GM23338 (cell line): ENCODE measurements around the gene DDAH2. TPM values are rescaled to one million over a fixed set of nuclear protein-coding genes. Genes with fewer than 3 reads are reported as not detected.

Experiments
- ATAC-seq: fragments of 200-7000 bp; cut with Tn5 transposase; 3 replicates; pipeline ENCODE4 v1.9.1; 2020
- DNase-seq: peaks from one replicate; pipeline ENCODE4 v3.0.0-alpha.2; 2015; ENCODE audit warnings: low spot score
- H2AFZ ChIP-seq: fragments of 200-600 bp; sonication (generic); 2 replicates; pipeline ENCODE4 v1.8.0; 2016; ENCODE audit warnings: antibody characterized with exemption, mild to moderate bottlenecking, moderate library complexity
- H3F3A ChIP-seq: fragments of 200-600 bp; sonication (generic); replicated peaks from 2 replicates; pipeline ENCODE4 v1.8.0; 2017; ENCODE audit warnings: antibody characterized with exemption, mixed run types, low read depth
- H3K27ac ChIP-seq: fragments of 200-600 bp; sonication (generic); 2 replicates; pipeline ENCODE4 v1.6.1; 2016; ENCODE audit warnings: low read depth
- H3K27me3 ChIP-seq: fragments of 200-600 bp; sonication (generic); 2 replicates; pipeline ENCODE4 v1.8.0; 2016; ENCODE audit warnings: mild to moderate bottlenecking, mixed run types, moderate library complexity; ENCODE audit not compliant: insufficient read depth
- H3K36me3 ChIP-seq: fragments of 200-600 bp; sonication (generic); 2 replicates; pipeline ENCODE4 v1.8.0; 2016; ENCODE audit warnings: mild to moderate bottlenecking; ENCODE audit not compliant: insufficient read depth
- H3K4me1 ChIP-seq: fragments of 200-600 bp; sonication (generic); 2 replicates; pipeline ENCODE4 v1.8.0; 2016; ENCODE audit warnings: mild to moderate bottlenecking, moderate library complexity; ENCODE audit not compliant: insufficient read depth
- H3K4me2 ChIP-seq: fragments of 200-600 bp; sonication (generic); 2 replicates; pipeline ENCODE4 v1.7.1; 2017; ENCODE audit warnings: mixed run types
- H3K4me3 ChIP-seq: fragments of 200-600 bp; sonication (generic); 2 replicates; pipeline ENCODE4 v1.6.1; 2016; ENCODE audit warnings: mixed run types
- H3K79me2 ChIP-seq: fragments of 200-600 bp; sonication (generic); replicated peaks from 2 replicates; pipeline ENCODE4 v1.8.0; 2017; ENCODE audit warnings: mild to moderate bottlenecking; ENCODE audit not compliant: insufficient read depth
- H3K9me2 ChIP-seq: fragments of 200-600 bp; sonication (generic); 2 replicates; pipeline ENCODE4 v1.8.0; 2017; ENCODE audit not compliant: insufficient read depth
- H4K20me1 ChIP-seq: fragments of 200-600 bp; sonication (generic); replicated peaks from 2 replicates; pipeline ENCODE4 v1.8.0; 2017; ENCODE audit warnings: mild to moderate bottlenecking; ENCODE audit not compliant: insufficient read depth
- H3K27ac Mint-ChIP-seq: 2 replicates; pipeline ENCODE4 v1.8.0; 2020; ENCODE audit warnings: inconsistent platforms, mild to moderate bottlenecking, moderate library complexity, mixed read lengths
- H3K27me3 Mint-ChIP-seq: 3 replicates; pipeline ENCODE4 v1.8.0; 2022; ENCODE audit warnings: low read depth, mild to moderate bottlenecking, moderate library complexity, mixed read lengths, inconsistent platforms; ENCODE audit not compliant: insufficient read depth, poor library complexity
- H3K36me3 Mint-ChIP-seq: 3 replicates; pipeline ENCODE4 v1.8.0; 2021; ENCODE audit warnings: low read depth, mild to moderate bottlenecking, inconsistent platforms, moderate library complexity, mixed read lengths
- H3K4me1 Mint-ChIP-seq: 3 replicates; pipeline ENCODE4 v1.8.0; 2020; ENCODE audit warnings: mild to moderate bottlenecking, inconsistent platforms, mixed read lengths
- H3K4me3 Mint-ChIP-seq: 3 replicates; pipeline ENCODE4 v1.8.0; 2021; ENCODE audit warnings: moderate library complexity, mild to moderate bottlenecking, inconsistent platforms, mixed read lengths
- H3K9me3 Mint-ChIP-seq: 3 replicates; pipeline ENCODE4 v1.8.0; 2020; ENCODE audit warnings: moderate library complexity, mild to moderate bottlenecking, inconsistent platforms, mixed read lengths
- CREB1 ChIP-seq: fragments of 250-450 bp; sonication (Bioruptor Pico); IDR thresholded peaks from 2 replicates; pipeline ENCODE4 v1.5.0; 2020; ENCODE audit warnings: low read depth, mild to moderate bottlenecking, moderate library complexity
- EZH2phosphoT487 ChIP-seq: fragments of 200-600 bp; sonication (generic); IDR thresholded peaks from one replicate; pipeline ENCODE4 v1.8.1; 2018; ENCODE audit warnings: antibody characterized with exemption; ENCODE audit not compliant: unreplicated experiment
- JUNB ChIP-seq: IDR thresholded peaks from one replicate; pipeline ENCODE4 v1.6.1; 2016; ENCODE audit warnings: antibody characterized with exemption; ENCODE audit not compliant: unreplicated experiment
- NANOG ChIP-seq: IDR thresholded peaks from 2 replicates; pipeline ENCODE4 v1.6.1; 2016; ENCODE audit warnings: antibody characterized with exemption, borderline replicate concordance
- POLR2AphosphoS5 ChIP-seq: IDR thresholded peaks from 2 replicates; pipeline ENCODE4 v1.6.1; 2016; ENCODE audit warnings: antibody characterized with exemption, low read depth
- STAT1 ChIP-seq: IDR thresholded peaks from one replicate; pipeline ENCODE4 v1.6.1; 2016; ENCODE audit warnings: antibody characterized with exemption; ENCODE audit not compliant: unreplicated experiment
- ZNF114 ChIP-seq: fragments of 250-450 bp; sonication (Bioruptor Pico); IDR thresholded peaks from 2 replicates; pipeline ENCODE4 v1.5.0; 2020; ENCODE audit warnings: mild to moderate bottlenecking, moderate library complexity
- ZNF331 ChIP-seq: fragments of 250-450 bp; sonication (Bioruptor Pico); IDR thresholded peaks from 2 replicates; pipeline ENCODE4 v1.5.0; 2020; ENCODE audit warnings: low read depth, mild to moderate bottlenecking, moderate library complexity
- polyA plus RNA-seq: library from polyadenylated mRNA; unstranded; fragments of >200 nt; fragmentation: Nextera tagmentation; extraction: Ambion mirVana; gene quantifications from 2 replicates; pipeline ENCODE4 v1.2.1, GENCODE V29; 2016
- total RNA-seq: library from RNA; depleted of rRNA; stranded (reverse); fragments of >200 nt; shearing (Covaris generic); gene quantifications from 2 replicates; pipeline ENCODE4 v1.2.3, GENCODE V29; 2014
- TF ChIP-seq, protein P1 (sequence below), 2 experiments: fragments of 200-600 bp in 1 of 2; sonication (generic) in 1 of 2; conservative IDR thresholded peaks; 2 replicates each; pipeline versions ENCODE4 v1.5.1 to v1.6.1; 2016 to 2017; ENCODE audit warnings: antibody characterized with exemption in 2 of 2, low read depth in 2 of 2, mild to moderate bottlenecking in 2 of 2, moderate library complexity in 1 of 2
- TF ChIP-seq, protein P2 (sequence below): IDR thresholded peaks from 2 replicates; pipeline ENCODE4 v1.6.1; 2016; ENCODE audit warnings: antibody characterized with exemption
- TF ChIP-seq, protein P3 (sequence below): fragments of 250-450 bp; sonication (Bioruptor Pico); IDR thresholded peaks from 2 replicates; pipeline ENCODE4 v1.5.0; 2020; ENCODE audit warnings: mild to moderate bottlenecking, moderate library complexity
- TF ChIP-seq, protein P4 (sequence below): IDR thresholded peaks from one replicate; pipeline ENCODE4 v1.6.1; 2018; ENCODE audit warnings: antibody characterized with exemption; ENCODE audit not compliant: unreplicated experiment

The DDAH2 gene
- total and polyA plus RNA-seq, 2 experiments from 2014 or later = 58.7 to 65.1 TPM

DNA sequence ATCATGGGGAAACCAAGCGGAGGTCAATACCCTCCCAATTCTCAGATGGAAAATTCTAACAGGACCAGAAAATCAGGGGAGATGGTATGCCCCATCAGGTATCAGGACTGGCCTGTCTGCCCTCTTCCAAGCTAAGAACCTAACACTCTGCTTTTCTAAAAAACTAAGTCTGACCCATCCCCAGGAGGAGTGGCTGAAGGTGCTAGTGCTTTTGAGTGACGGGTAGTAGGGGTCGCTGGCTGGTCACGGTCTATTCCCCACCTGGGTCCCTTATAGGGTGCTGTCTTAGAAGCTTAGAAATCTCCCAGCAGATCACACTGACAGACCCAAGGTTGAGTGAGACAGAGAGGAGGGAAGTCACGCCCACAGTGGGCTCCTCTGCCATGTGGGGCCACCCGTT lies 35.6 kb downstream of the DDAH2 start:
- Histone ChIP-seq H3K27ac (no peak overlapping the region), H3K4me3 (no peak overlapping the region), H3F3A (no peaks in the 10 kb centered on the region), H3K9me2 (no peaks in the 10 kb centered on the region), H3K4me1 (no peaks in the 10 kb centered on the region), H3K27me3 (no peaks in the 10 kb centered on the region), H3K79me2 (no peaks in the 10 kb centered on the region; the same call in 1 of the 2 replicates), H3K36me3 (peaks cover 6% of the 10 kb centered on the region; the same call in 1 of the 2 replicates), H2AFZ (no peak overlapping the region), H3K4me2 (no peak overlapping the region), H4K20me1 (no peaks in the 10 kb centered on the region)
- peaks cover 5% of the 10 kb centered on the region for H3K27me3 Mint-ChIP-seq
- no peak for TF ChIP-seq POLR2AphosphoS5
- TF ChIP-seq, protein P1, sequence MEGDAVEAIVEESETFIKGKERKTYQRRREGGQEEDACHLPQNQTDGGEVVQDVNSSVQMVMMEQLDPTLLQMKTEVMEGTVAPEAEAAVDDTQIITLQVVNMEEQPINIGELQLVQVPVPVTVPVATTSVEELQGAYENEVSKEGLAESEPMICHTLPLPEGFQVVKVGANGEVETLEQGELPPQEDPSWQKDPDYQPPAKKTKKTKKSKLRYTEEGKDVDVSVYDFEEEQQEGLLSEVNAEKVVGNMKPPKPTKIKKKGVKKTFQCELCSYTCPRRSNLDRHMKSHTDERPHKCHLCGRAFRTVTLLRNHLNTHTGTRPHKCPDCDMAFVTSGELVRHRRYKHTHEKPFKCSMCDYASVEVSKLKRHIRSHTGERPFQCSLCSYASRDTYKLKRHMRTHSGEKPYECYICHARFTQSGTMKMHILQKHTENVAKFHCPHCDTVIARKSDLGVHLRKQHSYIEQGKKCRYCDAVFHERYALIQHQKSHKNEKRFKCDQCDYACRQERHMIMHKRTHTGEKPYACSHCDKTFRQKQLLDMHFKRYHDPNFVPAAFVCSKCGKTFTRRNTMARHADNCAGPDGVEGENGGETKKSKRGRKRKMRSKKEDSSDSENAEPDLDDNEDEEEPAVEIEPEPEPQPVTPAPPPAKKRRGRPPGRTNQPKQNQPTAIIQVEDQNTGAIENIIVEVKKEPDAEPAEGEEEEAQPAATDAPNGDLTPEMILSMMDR (conservative IDR thresholded peaks at IDR 0.05; ENCODE audit: low read depth in 2 of 2) = no peak
- TF ChIP-seq, protein P2, sequence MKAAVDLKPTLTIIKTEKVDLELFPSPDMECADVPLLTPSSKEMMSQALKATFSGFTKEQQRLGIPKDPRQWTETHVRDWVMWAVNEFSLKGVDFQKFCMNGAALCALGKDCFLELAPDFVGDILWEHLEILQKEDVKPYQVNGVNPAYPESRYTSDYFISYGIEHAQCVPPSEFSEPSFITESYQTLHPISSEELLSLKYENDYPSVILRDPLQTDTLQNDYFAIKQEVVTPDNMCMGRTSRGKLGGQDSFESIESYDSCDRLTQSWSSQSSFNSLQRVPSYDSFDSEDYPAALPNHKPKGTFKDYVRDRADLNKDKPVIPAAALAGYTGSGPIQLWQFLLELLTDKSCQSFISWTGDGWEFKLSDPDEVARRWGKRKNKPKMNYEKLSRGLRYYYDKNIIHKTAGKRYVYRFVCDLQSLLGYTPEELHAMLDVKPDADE = no peak
- TF ChIP-seq ZNF114 (CRISPR knock-in tag) = no peak
- TF ChIP-seq NANOG = no peak
- no peak for TF ChIP-seq CREB1
- no peak for TF ChIP-seq JUNB
- TF ChIP-seq, protein P3, sequence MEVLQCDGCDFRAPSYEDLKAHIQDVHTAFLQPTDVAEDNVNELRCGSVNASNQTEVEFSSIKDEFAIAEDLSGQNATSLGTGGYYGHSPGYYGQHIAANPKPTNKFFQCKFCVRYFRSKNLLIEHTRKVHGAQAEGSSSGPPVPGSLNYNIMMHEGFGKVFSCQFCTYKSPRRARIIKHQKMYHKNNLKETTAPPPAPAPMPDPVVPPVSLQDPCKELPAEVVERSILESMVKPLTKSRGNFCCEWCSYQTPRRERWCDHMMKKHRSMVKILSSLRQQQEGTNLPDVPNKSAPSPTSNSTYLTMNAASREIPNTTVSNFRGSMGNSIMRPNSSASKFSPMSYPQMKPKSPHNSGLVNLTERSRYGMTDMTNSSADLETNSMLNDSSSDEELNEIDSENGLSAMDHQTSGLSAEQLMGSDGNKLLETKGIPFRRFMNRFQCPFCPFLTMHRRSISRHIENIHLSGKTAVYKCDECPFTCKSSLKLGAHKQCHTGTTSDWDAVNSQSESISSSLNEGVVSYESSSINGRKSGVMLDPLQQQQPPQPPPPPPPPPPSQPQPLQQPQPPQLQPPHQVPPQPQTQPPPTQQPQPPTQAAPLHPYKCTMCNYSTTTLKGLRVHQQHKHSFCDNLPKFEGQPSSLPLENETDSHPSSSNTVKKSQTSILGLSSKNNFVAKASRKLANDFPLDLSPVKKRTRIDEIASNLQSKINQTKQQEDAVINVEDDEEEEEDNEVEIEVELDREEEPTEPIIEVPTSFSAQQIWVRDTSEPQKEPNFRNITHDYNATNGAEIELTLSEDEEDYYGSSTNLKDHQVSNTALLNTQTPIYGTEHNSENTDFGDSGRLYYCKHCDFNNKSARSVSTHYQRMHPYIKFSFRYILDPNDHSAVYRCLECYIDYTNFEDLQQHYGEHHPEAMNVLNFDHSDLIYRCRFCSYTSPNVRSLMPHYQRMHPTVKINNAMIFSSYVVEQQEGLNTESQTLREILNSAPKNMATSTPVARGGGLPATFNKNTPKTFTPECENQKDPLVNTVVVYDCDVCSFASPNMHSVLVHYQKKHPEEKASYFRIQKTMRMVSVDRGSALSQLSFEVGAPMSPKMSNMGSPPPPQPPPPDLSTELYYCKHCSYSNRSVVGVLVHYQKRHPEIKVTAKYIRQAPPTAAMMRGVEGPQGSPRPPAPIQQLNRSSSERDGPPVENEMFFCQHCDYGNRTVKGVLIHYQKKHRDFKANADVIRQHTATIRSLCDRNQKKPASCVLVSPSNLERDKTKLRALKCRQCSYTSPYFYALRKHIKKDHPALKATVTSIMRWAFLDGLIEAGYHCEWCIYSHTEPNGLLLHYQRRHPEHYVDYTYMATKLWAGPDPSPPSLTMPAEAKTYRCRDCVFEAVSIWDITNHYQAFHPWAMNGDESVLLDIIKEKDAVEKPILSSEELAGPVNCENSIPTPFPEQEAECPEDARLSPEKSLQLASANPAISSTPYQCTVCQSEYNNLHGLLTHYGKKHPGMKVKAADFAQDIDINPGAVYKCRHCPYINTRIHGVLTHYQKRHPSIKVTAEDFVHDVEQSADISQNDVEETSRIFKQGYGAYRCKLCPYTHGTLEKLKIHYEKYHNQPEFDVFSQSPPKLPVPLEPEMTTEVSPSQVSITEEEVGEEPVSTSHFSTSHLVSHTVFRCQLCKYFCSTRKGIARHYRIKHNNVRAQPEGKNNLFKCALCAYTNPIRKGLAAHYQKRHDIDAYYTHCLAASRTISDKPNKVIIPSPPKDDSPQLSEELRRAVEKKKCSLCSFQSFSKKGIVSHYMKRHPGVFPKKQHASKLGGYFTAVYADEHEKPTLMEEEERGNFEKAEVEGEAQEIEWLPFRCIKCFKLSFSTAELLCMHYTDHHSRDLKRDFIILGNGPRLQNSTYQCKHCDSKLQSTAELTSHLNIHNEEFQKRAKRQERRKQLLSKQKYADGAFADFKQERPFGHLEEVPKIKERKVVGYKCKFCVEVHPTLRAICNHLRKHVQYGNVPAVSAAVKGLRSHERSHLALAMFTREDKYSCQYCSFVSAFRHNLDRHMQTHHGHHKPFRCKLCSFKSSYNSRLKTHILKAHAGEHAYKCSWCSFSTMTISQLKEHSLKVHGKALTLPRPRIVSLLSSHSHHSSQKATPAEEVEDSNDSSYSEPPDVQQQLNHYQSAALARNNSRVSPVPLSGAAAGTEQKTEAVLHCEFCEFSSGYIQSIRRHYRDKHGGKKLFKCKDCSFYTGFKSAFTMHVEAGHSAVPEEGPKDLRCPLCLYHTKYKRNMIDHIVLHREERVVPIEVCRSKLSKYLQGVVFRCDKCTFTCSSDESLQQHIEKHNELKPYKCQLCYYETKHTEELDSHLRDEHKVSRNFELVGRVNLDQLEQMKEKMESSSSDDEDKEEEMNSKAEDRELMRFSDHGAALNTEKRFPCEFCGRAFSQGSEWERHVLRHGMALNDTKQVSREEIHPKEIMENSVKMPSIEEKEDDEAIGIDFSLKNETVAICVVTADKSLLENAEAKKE (CRISPR knock-in tag) = no peak
- TF ChIP-seq, protein P4, sequence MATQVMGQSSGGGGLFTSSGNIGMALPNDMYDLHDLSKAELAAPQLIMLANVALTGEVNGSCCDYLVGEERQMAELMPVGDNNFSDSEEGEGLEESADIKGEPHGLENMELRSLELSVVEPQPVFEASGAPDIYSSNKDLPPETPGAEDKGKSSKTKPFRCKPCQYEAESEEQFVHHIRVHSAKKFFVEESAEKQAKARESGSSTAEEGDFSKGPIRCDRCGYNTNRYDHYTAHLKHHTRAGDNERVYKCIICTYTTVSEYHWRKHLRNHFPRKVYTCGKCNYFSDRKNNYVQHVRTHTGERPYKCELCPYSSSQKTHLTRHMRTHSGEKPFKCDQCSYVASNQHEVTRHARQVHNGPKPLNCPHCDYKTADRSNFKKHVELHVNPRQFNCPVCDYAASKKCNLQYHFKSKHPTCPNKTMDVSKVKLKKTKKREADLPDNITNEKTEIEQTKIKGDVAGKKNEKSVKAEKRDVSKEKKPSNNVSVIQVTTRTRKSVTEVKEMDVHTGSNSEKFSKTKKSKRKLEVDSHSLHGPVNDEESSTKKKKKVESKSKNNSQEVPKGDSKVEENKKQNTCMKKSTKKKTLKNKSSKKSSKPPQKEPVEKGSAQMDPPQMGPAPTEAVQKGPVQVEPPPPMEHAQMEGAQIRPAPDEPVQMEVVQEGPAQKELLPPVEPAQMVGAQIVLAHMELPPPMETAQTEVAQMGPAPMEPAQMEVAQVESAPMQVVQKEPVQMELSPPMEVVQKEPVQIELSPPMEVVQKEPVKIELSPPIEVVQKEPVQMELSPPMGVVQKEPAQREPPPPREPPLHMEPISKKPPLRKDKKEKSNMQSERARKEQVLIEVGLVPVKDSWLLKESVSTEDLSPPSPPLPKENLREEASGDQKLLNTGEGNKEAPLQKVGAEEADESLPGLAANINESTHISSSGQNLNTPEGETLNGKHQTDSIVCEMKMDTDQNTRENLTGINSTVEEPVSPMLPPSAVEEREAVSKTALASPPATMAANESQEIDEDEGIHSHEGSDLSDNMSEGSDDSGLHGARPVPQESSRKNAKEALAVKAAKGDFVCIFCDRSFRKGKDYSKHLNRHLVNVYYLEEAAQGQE = no peak
- TF ChIP-seq EZH2phosphoT487 = no peak
- TF ChIP-seq ZNF331 (CRISPR knock-in tag) = no peak
- no peak for TF ChIP-seq STAT1
- no peak overlapping the region for H3K4me3 Mint-ChIP-seq
- DNase-seq (no peak), ATAC-seq (no peak)
- no peaks in the 10 kb centered on the region for H3K4me1 Mint-ChIP-seq
- H3K9me3 Mint-ChIP-seq = no peaks in the 10 kb centered on the region
- no peak overlapping the region for H3K27ac Mint-ChIP-seq
- peaks cover 27% of the 10 kb centered on the region for H3K36me3 Mint-ChIP-seq
